ENCODE measurements around the gene PRSS1.

GRCh38 chr7:142722248-142722794 lies 27.0 kb upstream of the PRSS1 start:
- TF ChIP-seq, protein P1, sequence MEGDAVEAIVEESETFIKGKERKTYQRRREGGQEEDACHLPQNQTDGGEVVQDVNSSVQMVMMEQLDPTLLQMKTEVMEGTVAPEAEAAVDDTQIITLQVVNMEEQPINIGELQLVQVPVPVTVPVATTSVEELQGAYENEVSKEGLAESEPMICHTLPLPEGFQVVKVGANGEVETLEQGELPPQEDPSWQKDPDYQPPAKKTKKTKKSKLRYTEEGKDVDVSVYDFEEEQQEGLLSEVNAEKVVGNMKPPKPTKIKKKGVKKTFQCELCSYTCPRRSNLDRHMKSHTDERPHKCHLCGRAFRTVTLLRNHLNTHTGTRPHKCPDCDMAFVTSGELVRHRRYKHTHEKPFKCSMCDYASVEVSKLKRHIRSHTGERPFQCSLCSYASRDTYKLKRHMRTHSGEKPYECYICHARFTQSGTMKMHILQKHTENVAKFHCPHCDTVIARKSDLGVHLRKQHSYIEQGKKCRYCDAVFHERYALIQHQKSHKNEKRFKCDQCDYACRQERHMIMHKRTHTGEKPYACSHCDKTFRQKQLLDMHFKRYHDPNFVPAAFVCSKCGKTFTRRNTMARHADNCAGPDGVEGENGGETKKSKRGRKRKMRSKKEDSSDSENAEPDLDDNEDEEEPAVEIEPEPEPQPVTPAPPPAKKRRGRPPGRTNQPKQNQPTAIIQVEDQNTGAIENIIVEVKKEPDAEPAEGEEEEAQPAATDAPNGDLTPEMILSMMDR (IDR thresholded peaks at IDR 0.05) = no peak
- TF ChIP-seq POLR2A (IDR thresholded peaks at IDR 0.05) = no peak
- no peak for TF ChIP-seq POLR2AphosphoS5 (IDR thresholded peaks at IDR 0.05)

All from breast epithelium (tissue), 3 donors.